ENCODE measurements around the gene POU2AF3. TPM values are rescaled to one million over a fixed set of nuclear protein-coding genes. Genes with fewer than 3 reads are reported as not detected.

The POU2AF3 gene
- total RNA-seq, 2 experiments from 2014 or later, result not detected

GRCh38 chr11:111349191-111349695 is 50.9 kb downstream of the POU2AF3 start:
- Mint-ChIP-seq H3K4me3 (no peak overlapping the region), H3K4me1 (ENCODE audit: low read depth) (no peaks in the 10 kb centered on the region), H3K9me3 (ENCODE audit: insufficient read depth) (no peaks in the 10 kb centered on the region), H3K36me3 (ENCODE audit: low read depth) (no peaks in the 10 kb centered on the region), H3K27me3 (ENCODE audit: low read depth) (peaks cover 15% of the 10 kb centered on the region), H3K27ac (no peak overlapping the region)
- POLR2A ChIA-PET, result no interaction called here
- DNase-seq (no peak), ATAC-seq (no peak)
- CTCF ChIA-PET, result interaction anchor here (1.3 kb wide), 2 partner anchors 13 to 79 kb away, joined by 3 read pairs; no protein-coding TSS in a partner anchor

GRCh38 chr11:111350811-111351210 is 52.5 kb downstream of the POU2AF3 start:
- no peaks in the 10 kb centered on the region for H3K9me3 Mint-ChIP-seq (ENCODE audit: insufficient read depth)
- H3K36me3 Mint-ChIP-seq (ENCODE audit: low read depth), result no peaks in the 10 kb centered on the region
- no peak overlapping the region for H3K4me3 Mint-ChIP-seq
- no peak for DNase-seq
- POLR2A ChIA-PET, result no interaction called here
- H3K27ac Mint-ChIP-seq, result no peak overlapping the region
- no peaks in the 10 kb centered on the region for H3K4me1 Mint-ChIP-seq (ENCODE audit: low read depth)
- ATAC-seq, result no peak
- H3K27me3 Mint-ChIP-seq (ENCODE audit: low read depth), result peaks cover 12% of the 10 kb centered on the region
- CTCF ChIA-PET, result interaction anchor here (1.5 kb wide), 1 partner anchor 79 kb away, joined by 4 read pairs; no protein-coding TSS in a partner anchor

GRCh38 chr11:111351374-111352055 is 53.2 kb downstream of the POU2AF3 start:
- H3K4me3 Mint-ChIP-seq, result no peak overlapping the region
- H3K9me3 Mint-ChIP-seq (ENCODE audit: insufficient read depth), result no peaks in the 10 kb centered on the region
- CTCF ChIA-PET, result interaction anchor here (1.5 kb wide), 1 partner anchor 78 kb away, joined by 4 read pairs; no protein-coding TSS in a partner anchor

GRCh38 chr11:111352231-111352746 is 53.9 kb downstream of the POU2AF3 start:
- H3K27me3 Mint-ChIP-seq (ENCODE audit: low read depth), result peaks cover 12% of the 10 kb centered on the region
- CTCF ChIA-PET, result interaction anchor here (1.5 kb wide), 1 partner anchor 77 kb away, joined by 4 read pairs; no protein-coding TSS in a partner anchor
- no peak overlapping the region for H3K4me3 Mint-ChIP-seq
- POLR2A ChIA-PET, result interaction anchor here (0.6 kb wide), 1 partner anchor 20 kb away, joined by 3 read pairs; no protein-coding TSS in a partner anchor
- DNase-seq (no peak), ATAC-seq (no peak)
- no peaks in the 10 kb centered on the region for H3K36me3 Mint-ChIP-seq (ENCODE audit: low read depth)
- no peak overlapping the region for H3K27ac Mint-ChIP-seq
- no peaks in the 10 kb centered on the region for H3K9me3 Mint-ChIP-seq (ENCODE audit: insufficient read depth)
- no peaks in the 10 kb centered on the region for H3K4me1 Mint-ChIP-seq (ENCODE audit: low read depth)

More at GRCh38 chr11:111351374-111352055, 53.2 kb downstream of the POU2AF3 start:
- Mint-ChIP-seq H3K36me3 (ENCODE audit: low read depth) (no peaks in the 10 kb centered on the region), H3K4me1 (ENCODE audit: low read depth) (no peaks in the 10 kb centered on the region), H3K27ac (no peak overlapping the region), H3K27me3 (ENCODE audit: low read depth) (peaks cover 12% of the 10 kb centered on the region)
- DNase-seq (no peak), ATAC-seq (no peak)
- POLR2A ChIA-PET, result interaction anchor here (0.6 kb wide), 1 partner anchor 19 kb away, joined by 3 read pairs; no protein-coding TSS in a partner anchor

GRCh38 chr11:111352935-111353710 is 54.8 kb downstream of the POU2AF3 start:
- H3K9me3 Mint-ChIP-seq (ENCODE audit: insufficient read depth), result no peaks in the 10 kb centered on the region
- ATAC-seq (no peak), DNase-seq (no peak)
- POLR2A ChIA-PET, result no interaction called here
- H3K4me1 Mint-ChIP-seq (ENCODE audit: low read depth), result no peaks in the 10 kb centered on the region
- CTCF ChIA-PET, result no interaction called here
- peaks cover 10% of the 10 kb centered on the region for H3K27me3 Mint-ChIP-seq (ENCODE audit: low read depth)
- no peak overlapping the region for H3K27ac Mint-ChIP-seq
- no peak overlapping the region for H3K4me3 Mint-ChIP-seq
- H3K36me3 Mint-ChIP-seq (ENCODE audit: low read depth), result no peaks in the 10 kb centered on the region

- Mint-ChIP-seq H3K9me3 (ENCODE audit: insufficient read depth) (no peaks in the 10 kb centered on the region), H3K36me3 (ENCODE audit: low read depth) (no peaks in the 10 kb centered on the region), H3K4me1 (ENCODE audit: low read depth) (no peaks in the 10 kb centered on the region), H3K4me3 (no peak overlapping the region), H3K27me3 (ENCODE audit: low read depth) (peaks cover 10% of the 10 kb centered on the region), H3K27ac (no peak overlapping the region)
- no peak for DNase-seq
- no peak for ATAC-seq
- ChIA-PET CTCF (interaction anchor here (1.1 kb wide), 1 partner anchor 70 kb away, joined by 3 read pairs; no protein-coding TSS in a partner anchor), POLR2A (no interaction called here)
Observed at GRCh38 chr11:111353776-111354600, 55.6 kb downstream of the POU2AF3 start.

GRCh38 chr11:111354601-111354891 is 56.2 kb downstream of the POU2AF3 start:
- Mint-ChIP-seq H3K27me3 (ENCODE audit: low read depth) (peaks cover 10% of the 10 kb centered on the region), H3K9me3 (ENCODE audit: insufficient read depth) (no peaks in the 10 kb centered on the region), H3K4me1 (ENCODE audit: low read depth) (no peaks in the 10 kb centered on the region), H3K36me3 (ENCODE audit: low read depth) (no peaks in the 10 kb centered on the region), H3K27ac (no peak overlapping the region), H3K4me3 (no peak overlapping the region)
- ATAC-seq (no peak), DNase-seq (no peak)
- POLR2A ChIA-PET, result no interaction called here
- CTCF ChIA-PET, result interaction anchor here (1.1 kb wide), 1 partner anchor 69 kb away, joined by 3 read pairs; no protein-coding TSS in a partner anchor

- H3K27me3 Mint-ChIP-seq (ENCODE audit: low read depth), result peaks cover 7% of the 10 kb centered on the region
- DNase-seq (no peak), ATAC-seq (no peak)
- H3K9me3 Mint-ChIP-seq (ENCODE audit: insufficient read depth), result no peaks in the 10 kb centered on the region
- no peaks in the 10 kb centered on the region for H3K36me3 Mint-ChIP-seq (ENCODE audit: low read depth)
- ChIA-PET CTCF (interaction anchor here (1.0 to 1.1 kb wide), 2 partner anchors 69 to 74 kb away, joined by 3 read pairs; no protein-coding TSS in a partner anchor), POLR2A (no interaction called here)
- no peaks in the 10 kb centered on the region for H3K4me1 Mint-ChIP-seq (ENCODE audit: low read depth)
- no peak overlapping the region for H3K4me3 Mint-ChIP-seq
- no peak overlapping the region for H3K27ac Mint-ChIP-seq
Observed at GRCh38 chr11:111355101-111355500, 56.8 kb downstream of the POU2AF3 start.

GRCh38 chr11:111355956-111356659 is 57.8 kb downstream of the POU2AF3 start:
- CTCF ChIA-PET, result interaction anchor here (0.9 to 1.0 kb wide), 2 partner anchors 11 to 75 kb away, joined by 3 read pairs; no protein-coding TSS in a partner anchor
- peaks cover 3% of the 10 kb centered on the region for H3K27me3 Mint-ChIP-seq (ENCODE audit: low read depth)

GRCh38 chr11:111356660-111357048 is 58.3 kb downstream of the POU2AF3 start:
- Mint-ChIP-seq H3K4me3 (no peak overlapping the region), H3K36me3 (ENCODE audit: low read depth) (no peaks in the 10 kb centered on the region), H3K4me1 (ENCODE audit: low read depth) (no peaks in the 10 kb centered on the region), H3K27ac (no peak overlapping the region), H3K9me3 (ENCODE audit: insufficient read depth) (no peaks in the 10 kb centered on the region), H3K27me3 (ENCODE audit: low read depth) (no peaks in the 10 kb centered on the region)
- ATAC-seq (no peak), DNase-seq (no peak)
- CTCF ChIA-PET, result interaction anchor here (0.7 to 1.4 kb wide), 5 partner anchors 11 to 90 kb away, joined by 3 to 4 read pairs (median 3); no protein-coding TSS in a partner anchor
- POLR2A ChIA-PET, result no interaction called here

More at GRCh38 chr11:111355956-111356659, 57.8 kb downstream of the POU2AF3 start:
- no peaks in the 10 kb centered on the region for H3K4me1 Mint-ChIP-seq (ENCODE audit: low read depth)
- no peaks in the 10 kb centered on the region for H3K9me3 Mint-ChIP-seq (ENCODE audit: insufficient read depth)
- DNase-seq (no peak), ATAC-seq (no peak)
- no peak overlapping the region for H3K27ac Mint-ChIP-seq
- H3K36me3 Mint-ChIP-seq (ENCODE audit: low read depth), result no peaks in the 10 kb centered on the region
- POLR2A ChIA-PET, result no interaction called here
- no peak overlapping the region for H3K4me3 Mint-ChIP-seq

Measured in activated CD8-positive, alpha-beta T cell treated with anti-CD3 and anti-CD28 coated beads, Interleukin-2, amount 10 ng/mL, durations not matched to agents 7 days and 5 days (primary cell).